HepG2 (cell line): ENCODE measurements around the gene CAD. TPM values are rescaled to one million over a fixed set of nuclear protein-coding genes. Genes with fewer than 3 reads are reported as not detected.

ENCODE experiments used
- BORCS8-MEF2B ChIP-seq: sonication (generic); formaldehyde crosslinking; IDR thresholded peaks from 2 replicates; pipeline ENCODE4 v1.8.0; 2022; ENCODE audit warnings: mild to moderate bottlenecking, missing genetic modification reagents
- CENPT ChIP-seq: sonication (generic); formaldehyde crosslinking; IDR thresholded peaks from 2 replicates; pipeline ENCODE4 v1.8.0; 2022; ENCODE audit warnings: low read depth, mild to moderate bottlenecking, moderate library complexity, missing genetic modification reagents
- ELK4 ChIP-seq: sonication (generic); formaldehyde crosslinking; IDR thresholded peaks from 2 replicates; pipeline ENCODE4 v1.9.0; 2021; ENCODE audit warnings: missing genetic modification reagents, borderline replicate concordance
- ETS1 ChIP-seq: sonication (generic); formaldehyde crosslinking; IDR thresholded peaks from 2 replicates; pipeline ENCODE4 v1.4.0; 2020; ENCODE audit warnings: missing genetic modification reagents
- HIVEP1 ChIP-seq: sonication (generic); formaldehyde crosslinking; IDR thresholded peaks from 2 replicates; pipeline ENCODE4 v1.4.0; 2020; ENCODE audit warnings: mild to moderate bottlenecking, missing genetic modification reagents
- HNRNPL ChIP-seq: fragments of 200-400 bp; formaldehyde crosslinking; IDR thresholded peaks from 2 replicates; pipeline ENCODE4 v1.6.1; 2017; ENCODE audit warnings: mild to moderate bottlenecking, low read depth, low read length
- KLF12 ChIP-seq: sonication (generic); formaldehyde crosslinking; IDR thresholded peaks from 2 replicates; pipeline ENCODE4 v1.4.0; 2020; ENCODE audit warnings: missing genetic modification reagents, borderline replicate concordance
- MIER3 ChIP-seq: IDR thresholded peaks from 2 replicates; pipeline ENCODE4 v1.6.1; 2016; ENCODE audit warnings: missing compliant biosample characterization, borderline replicate concordance
- MNT ChIP-seq: fragments of 450-650 bp; IDR thresholded peaks from 2 replicates; pipeline ENCODE4 v1.6.1; 2016
- MYC ChIP-seq: sonication (generic); formaldehyde crosslinking; IDR thresholded peaks from 2 replicates; pipeline ENCODE4 v1.9.0; 2021; ENCODE audit warnings: missing genetic modification reagents, borderline replicate concordance
- NR2F6 ChIP-seq, 2 experiments: IDR thresholded peaks; 2 replicates each; pipeline ENCODE4 v1.6.1; 2016; ENCODE audit warnings: antibody characterized with exemption in 1 of 2, mild to moderate bottlenecking in 1 of 2
- PPARG ChIP-seq: conservative IDR thresholded peaks from 2 replicates; pipeline ENCODE4 v1.6.1; 2016; ENCODE audit warnings: missing biosample characterization, missing genetic modification reagents
- RBM22 ChIP-seq: fragments of 200-400 bp; formaldehyde crosslinking; optimal IDR thresholded peaks from 2 replicates; pipeline ENCODE3; 2017; ENCODE audit warnings: mild to moderate bottlenecking, low read length, moderate library complexity
- RCOR2 ChIP-seq: IDR thresholded peaks from 2 replicates; pipeline ENCODE4 v1.6.1; 2016; ENCODE audit warnings: missing biosample characterization, missing genetic modification reagents
- RFX1 ChIP-seq: fragments of 450-650 bp; IDR thresholded peaks from 2 replicates; pipeline ENCODE4 v1.6.1; 2017
- RXRA ChIP-seq: sonication (generic); formaldehyde crosslinking; IDR thresholded peaks from 2 replicates; pipeline ENCODE4 v1.5.1; 2020; ENCODE audit warnings: missing genetic modification reagents
- SMAD9 ChIP-seq: sonication (generic); formaldehyde crosslinking; IDR thresholded peaks from 2 replicates; pipeline ENCODE4 v1.5.1; 2020; ENCODE audit warnings: mild to moderate bottlenecking, missing genetic modification reagents
- YEATS2 ChIP-seq: sonication (generic); formaldehyde crosslinking; IDR thresholded peaks from 2 replicates; pipeline ENCODE4 v1.4.0; 2020; ENCODE audit warnings: missing genetic modification reagents, borderline replicate concordance
- ZKSCAN1 ChIP-seq: fragments of 150-350 bp; IDR thresholded peaks from 2 replicates; pipeline ENCODE4 v1.6.1; 2014; ENCODE audit warnings: low read length
- ZNF180 ChIP-seq: sonication (generic); formaldehyde crosslinking; IDR thresholded peaks from 2 replicates; pipeline ENCODE4 v1.4.0; 2020; ENCODE audit warnings: low read depth, missing genetic modification reagents, borderline replicate concordance
- ZNF225 ChIP-seq: sonication (generic); formaldehyde crosslinking; IDR thresholded peaks from 2 replicates; pipeline ENCODE4 v1.4.0; 2020; ENCODE audit warnings: mild to moderate bottlenecking, missing genetic modification reagents
- ZNF253 ChIP-seq: sonication (generic); formaldehyde crosslinking; IDR thresholded peaks from 2 replicates; pipeline ENCODE4 v1.8.0; 2022; ENCODE audit warnings: mild to moderate bottlenecking, missing genetic modification reagents, borderline replicate concordance
- ZNF567 ChIP-seq: sonication (generic); formaldehyde crosslinking; IDR thresholded peaks from 2 replicates; pipeline ENCODE4 v1.8.1; 2023; ENCODE audit warnings: mild to moderate bottlenecking, missing genetic modification reagents, borderline replicate concordance
- polyA plus RNA-seq, 8 experiments: library from polyadenylated mRNA; depleted of rRNA in 3 of 8; stranded (reverse) in 7 of 8; unstranded in 1 of 8; fragments of >200 nt; fragmentation: Illumina TruSeq in 4 of 8; extraction: Trizol in 4 of 8; gene quantifications; 2 replicates each; pipeline versions ENCODE4 v1.2.1 to v1.2.3, GENCODE V29; 2011 to 2016; ENCODE audit warnings: low read depth in 4 of 8, missing spikeins in 1 of 8, mixed read lengths in 1 of 8; ENCODE audit not compliant: insufficient read depth in 1 of 8
- total RNA-seq, 5 experiments: library from RNA; depleted of rRNA; stranded (reverse); fragments of >200 nt; fragmentation: Illumina TruSeq; extraction: Trizol; gene quantifications; 2 replicates each; pipeline ENCODE4 v1.2.3, GENCODE V29; 2016; ENCODE audit warnings: low read depth in 1 of 5
- TF ChIP-seq, protein P1 (sequence below): IDR thresholded peaks from 2 replicates; pipeline ENCODE4 v1.4.0; 2020; ENCODE audit warnings: mild to moderate bottlenecking, missing genetic modification reagents

The CAD gene
- total and polyA plus RNA-seq, 2 of the 13 experiments (the other 11 are each of a cell fraction or from before 2014, with no cell fraction given) = 21.7 to 37.0 TPM

DNA sequence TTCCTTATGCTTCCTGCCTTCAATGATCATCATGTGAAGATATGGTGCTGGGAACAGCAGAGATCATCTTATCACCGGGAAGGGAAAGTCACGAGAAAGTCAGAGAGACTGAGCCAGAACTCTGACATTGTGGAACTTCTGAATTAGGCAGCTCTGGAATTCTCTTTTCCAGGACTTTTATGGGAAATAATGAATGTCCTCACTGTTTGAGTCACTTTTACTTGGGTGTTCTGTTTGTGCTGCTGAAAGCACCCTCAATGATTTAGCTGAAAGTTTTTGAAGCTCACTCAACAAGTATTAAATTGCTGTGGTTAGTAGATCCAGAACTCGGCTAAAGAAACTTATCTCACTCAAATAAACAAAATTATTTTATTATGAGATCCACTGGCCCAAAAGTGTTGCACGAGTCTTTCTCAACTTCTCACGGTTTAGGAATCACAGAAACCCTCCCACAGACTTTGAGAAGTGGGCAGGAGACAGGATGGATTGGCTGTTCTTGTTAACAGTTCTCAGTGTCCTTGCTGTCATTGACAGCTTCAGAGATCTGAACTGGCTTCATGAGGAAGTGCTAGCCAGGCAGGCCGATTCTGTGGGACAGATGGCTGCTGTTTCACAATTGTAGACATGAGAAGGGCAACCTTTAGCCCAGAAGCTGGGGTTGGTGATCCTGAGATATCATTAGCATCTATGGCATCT, 31.7 kb upstream of the CAD start (continued):
- TF ChIP-seq ELK4 (CRISPR knock-in tag) = no peak
- no peak for TF ChIP-seq SMAD9
- no peak for TF ChIP-seq BORCS8-MEF2B
- 0 out of 2 replicates have a peak, but pooled peaks have one; percentile 29 for TF ChIP-seq RCOR2
- no peak for TF ChIP-seq NR2F6 (IDR thresholded peaks at IDR 0.05)
- TF ChIP-seq NR2F6 (CRISPR knock-in tag; IDR thresholded peaks at IDR 0.05) = peak; percentile 55; the same call in 1 of the 2 replicates
- no peak for TF ChIP-seq HNRNPL
- no peak for TF ChIP-seq ZNF225 (CRISPR knock-in tag)
- TF ChIP-seq ZNF180 (CRISPR knock-in tag) = no peak
- TF ChIP-seq RXRA (CRISPR knock-in tag) = peak; percentile 81; the same call in 1 of the 2 replicates
- TF ChIP-seq HIVEP1 = no peak
- TF ChIP-seq ZKSCAN1 = no peak
- TF ChIP-seq MYC = no peak
- no peak for TF ChIP-seq MNT
- TF ChIP-seq KLF12 = no peak
- no peak for TF ChIP-seq CENPT (CRISPR knock-in tag)
- TF ChIP-seq, protein P1, sequence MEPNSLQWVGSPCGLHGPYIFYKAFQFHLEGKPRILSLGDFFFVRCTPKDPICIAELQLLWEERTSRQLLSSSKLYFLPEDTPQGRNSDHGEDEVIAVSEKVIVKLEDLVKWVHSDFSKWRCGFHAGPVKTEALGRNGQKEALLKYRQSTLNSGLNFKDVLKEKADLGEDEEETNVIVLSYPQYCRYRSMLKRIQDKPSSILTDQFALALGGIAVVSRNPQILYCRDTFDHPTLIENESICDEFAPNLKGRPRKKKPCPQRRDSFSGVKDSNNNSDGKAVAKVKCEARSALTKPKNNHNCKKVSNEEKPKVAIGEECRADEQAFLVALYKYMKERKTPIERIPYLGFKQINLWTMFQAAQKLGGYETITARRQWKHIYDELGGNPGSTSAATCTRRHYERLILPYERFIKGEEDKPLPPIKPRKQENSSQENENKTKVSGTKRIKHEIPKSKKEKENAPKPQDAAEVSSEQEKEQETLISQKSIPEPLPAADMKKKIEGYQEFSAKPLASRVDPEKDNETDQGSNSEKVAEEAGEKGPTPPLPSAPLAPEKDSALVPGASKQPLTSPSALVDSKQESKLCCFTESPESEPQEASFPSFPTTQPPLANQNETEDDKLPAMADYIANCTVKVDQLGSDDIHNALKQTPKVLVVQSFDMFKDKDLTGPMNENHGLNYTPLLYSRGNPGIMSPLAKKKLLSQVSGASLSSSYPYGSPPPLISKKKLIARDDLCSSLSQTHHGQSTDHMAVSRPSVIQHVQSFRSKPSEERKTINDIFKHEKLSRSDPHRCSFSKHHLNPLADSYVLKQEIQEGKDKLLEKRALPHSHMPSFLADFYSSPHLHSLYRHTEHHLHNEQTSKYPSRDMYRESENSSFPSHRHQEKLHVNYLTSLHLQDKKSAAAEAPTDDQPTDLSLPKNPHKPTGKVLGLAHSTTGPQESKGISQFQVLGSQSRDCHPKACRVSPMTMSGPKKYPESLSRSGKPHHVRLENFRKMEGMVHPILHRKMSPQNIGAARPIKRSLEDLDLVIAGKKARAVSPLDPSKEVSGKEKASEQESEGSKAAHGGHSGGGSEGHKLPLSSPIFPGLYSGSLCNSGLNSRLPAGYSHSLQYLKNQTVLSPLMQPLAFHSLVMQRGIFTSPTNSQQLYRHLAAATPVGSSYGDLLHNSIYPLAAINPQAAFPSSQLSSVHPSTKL (CRISPR knock-in tag) = peak; percentile 68; the same call in 1 of the 2 replicates
- no peak for TF ChIP-seq YEATS2 (CRISPR knock-in tag)
- no peak for TF ChIP-seq ZNF253
- TF ChIP-seq MIER3 = peak; percentile 65; the same call in 1 of the 2 replicates
- TF ChIP-seq ZNF567 (CRISPR knock-in tag) = no peak
- TF ChIP-seq PPARG (CRISPR knock-in tag) = peak; percentile 99
- TF ChIP-seq RBM22 = no peak
- no peak for TF ChIP-seq RFX1
- no peak for TF ChIP-seq ETS1
